ENCODE measurements around the gene NFIA.

NFIA gene

DNA sequence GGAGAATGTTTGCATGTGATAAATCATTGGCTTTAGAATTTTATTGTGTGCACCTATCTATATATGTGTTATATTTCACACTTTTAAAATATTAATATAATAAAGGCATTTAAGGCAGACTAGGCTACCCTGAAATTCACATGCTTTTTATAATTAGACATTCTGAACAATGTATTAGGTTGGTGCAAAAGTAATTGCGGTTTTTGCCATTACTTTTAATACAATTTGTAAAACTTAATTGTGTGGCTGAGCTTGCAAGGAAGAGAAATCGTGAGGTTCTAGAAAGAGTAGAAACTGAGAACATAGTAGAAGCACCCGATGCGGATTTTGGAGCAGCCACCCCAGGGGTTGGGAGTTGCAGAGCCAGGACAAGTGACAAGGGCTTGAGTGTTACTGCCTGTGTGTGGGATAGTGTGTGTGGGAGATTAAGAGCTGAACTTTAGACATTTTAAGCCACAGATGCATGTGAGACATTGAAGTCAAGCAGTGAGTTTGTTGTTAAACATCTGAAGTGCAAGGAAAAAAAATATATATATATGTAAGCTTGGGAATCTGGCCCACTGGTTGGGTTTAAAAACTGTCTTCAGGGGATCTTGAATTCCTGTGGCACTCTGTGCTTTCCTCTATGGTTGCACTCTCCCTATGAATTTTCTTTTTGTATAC, 398.0 kb downstream of the NFIA start:
- no peak for DNase-seq

DNA sequence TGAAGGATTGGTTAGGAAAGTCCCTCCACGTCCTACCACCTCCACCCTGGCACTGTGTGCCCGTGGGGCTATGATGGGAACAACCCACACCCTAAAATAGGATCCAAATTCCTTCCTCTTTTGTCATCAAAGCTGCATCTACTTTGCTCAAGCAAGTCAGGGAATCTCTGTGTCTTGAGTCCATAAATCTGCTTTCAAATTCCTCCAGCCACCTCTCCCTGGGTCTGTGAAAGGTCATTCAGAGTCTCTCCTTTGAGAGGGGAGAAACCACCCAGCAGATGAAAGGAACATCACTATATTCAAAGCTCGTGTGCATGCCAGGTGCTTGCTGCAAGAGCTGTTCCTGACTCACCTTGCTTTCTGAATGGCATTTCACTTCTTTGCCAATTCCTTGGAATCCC, 399.0 kb downstream of the NFIA start:
- no peak for DNase-seq

DNA sequence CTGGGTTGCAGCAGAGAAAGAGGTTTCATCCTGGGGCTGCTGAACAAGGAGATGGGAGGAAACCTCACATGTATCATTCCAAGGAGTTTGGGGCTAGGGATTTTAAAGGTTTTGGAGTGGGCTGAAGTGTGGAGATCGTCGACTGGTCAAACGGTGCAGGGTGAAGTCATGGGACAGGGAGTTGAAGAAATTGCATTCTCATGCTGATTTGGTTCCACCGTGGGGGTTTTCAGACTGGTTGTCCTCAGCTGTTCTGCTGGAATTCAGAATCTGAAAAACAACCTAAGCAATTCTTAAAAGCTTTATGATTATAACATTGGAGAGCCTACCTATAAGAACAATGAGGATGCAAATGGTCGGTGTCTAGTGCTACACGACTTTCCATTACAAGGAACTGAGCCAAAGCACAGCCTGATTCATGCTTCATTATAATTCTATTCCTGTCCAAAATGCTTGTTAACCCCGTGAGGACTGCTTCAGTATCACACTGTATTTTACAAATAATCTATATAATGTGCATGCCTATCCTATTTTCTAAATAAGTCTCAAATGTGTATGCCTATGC, 399.9 kb downstream of the NFIA start:
- no peak for DNase-seq

DNA sequence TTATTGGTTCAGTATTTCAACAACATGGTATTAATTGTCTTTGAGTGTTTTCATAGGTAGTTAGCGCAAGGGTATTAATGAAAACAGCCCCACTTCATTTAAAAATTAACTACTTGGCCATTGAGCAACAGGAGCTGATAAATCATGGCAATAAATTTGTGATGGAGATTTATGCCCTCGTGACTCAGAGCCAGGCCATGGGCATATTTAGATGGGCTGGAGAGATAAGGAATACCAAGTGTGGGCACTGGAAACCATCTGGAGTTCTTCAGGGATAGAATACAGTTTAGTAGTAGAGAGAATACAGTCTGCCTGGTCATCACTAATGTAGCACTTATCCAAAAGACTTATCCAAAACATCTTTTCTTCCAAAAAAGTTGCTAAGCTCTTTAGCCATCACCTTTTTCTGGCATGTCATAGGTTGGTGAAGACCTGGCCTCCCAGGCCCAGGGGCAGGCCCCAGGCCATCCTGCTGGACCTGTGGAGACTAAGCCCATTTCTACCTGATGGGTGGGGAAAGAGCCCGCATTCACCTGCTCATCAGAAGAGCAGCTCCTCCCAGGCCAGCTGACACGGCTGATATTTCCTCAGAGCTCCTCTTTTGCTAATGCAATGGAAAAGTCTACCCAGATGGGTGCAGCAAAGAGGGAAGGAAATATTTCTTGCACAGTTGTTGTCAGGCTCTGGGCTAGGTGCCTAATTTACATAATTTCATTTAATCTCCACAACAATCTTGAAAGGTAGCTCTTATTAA, 404.6 kb downstream of the NFIA start:
- no peak for DNase-seq

DNA sequence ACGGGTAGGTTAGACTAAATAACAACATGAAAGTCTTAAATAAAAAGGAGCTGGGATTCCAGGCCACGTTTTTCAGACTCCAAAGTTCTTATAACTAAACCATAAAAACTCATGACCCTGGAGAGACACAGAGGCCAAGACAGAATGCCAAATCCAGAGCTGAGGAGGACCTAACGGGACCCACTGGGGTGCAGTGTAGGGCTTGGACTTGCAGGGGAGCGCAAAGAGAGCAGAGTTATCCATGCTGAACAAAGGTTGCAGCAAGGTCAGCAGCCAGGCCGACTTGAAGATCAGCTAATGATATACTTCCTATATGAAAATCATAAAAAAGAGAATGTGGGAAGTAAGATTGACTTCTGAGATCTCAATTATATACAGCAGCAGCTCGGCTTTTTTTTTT, 405.4 kb downstream of the NFIA start:
- no peak for DNase-seq

DNA sequence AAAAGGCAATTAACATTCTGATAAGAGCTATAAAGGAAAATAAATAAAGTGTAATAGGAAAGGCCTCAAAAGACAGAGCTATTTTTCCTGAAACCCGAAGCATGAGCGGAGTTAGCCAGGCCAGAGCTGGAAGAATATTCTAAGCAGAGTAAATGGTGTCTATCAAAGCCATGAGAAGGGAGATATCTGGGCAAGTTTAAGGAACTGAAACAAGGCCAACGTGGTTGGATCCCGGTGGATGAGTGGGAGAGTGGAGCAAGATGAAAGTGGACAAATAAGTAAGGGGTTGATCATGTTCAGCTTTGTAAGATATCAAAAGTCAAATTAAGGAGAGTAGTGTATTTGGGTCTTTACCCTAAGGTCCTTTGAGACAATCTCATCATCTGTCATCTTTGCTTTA, 408.6 kb downstream of the NFIA start:
- no peak for DNase-seq

DNA sequence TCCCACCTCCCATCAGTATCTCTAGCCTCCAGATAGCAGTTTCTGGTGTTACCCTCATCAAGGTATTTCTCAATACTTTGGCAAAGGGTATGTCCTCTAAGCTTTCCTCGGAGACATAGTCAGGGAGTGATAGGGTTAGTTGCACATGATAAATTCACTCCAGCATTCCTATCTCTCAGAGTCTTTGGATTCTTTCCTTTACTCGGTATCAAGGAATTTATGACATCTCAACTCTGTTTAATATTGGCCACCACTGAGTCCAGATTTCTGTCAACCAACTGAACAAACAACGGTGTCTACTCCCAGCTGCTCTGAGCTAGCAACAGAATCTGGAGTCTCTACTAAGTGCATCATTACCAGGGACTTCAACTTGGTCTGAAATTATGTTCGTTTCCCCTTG, 409.1 kb downstream of the NFIA start:
- DNase-seq: no peak

DNA sequence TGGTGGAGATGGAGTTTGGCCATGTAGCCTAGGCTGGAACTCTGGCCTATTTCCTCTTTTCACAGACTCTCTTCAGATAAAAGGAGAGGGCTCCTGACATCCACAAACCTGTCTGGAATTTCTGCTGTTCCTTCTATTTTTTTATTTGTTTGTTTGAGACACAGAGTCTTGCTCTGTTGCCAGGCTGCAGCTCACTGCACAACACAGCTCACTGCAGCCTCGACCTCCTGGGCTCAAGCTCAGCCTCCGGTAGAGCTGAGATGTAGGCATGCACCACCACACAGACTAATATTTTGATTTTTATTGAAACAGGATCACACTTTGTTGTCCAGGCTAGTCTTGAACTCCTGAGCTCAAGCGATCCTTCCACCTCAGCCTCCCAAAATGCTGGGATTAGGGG, 411.6 kb downstream of the NFIA start:
- DNase-seq: no peak

DNA sequence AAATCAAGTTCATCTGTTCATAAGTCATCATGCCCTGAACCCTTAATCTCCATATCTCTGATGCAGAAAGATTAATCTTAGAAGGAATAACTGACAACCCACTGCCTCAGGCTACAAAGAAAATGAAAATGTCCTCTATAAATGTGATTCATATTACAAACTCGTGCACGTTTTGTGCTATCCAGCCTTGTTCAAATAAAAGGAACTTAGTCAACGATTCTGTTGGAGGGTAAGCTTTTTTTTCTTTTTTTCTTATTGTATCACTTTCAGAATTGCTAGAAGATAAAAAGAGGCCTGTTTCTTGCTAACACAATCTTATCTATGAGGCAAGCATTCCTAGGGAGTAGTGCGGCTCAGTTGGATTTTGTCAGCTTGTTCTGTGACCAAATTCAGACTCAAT, 414.1 kb downstream of the NFIA start:
- DNase-seq: no peak

DNA sequence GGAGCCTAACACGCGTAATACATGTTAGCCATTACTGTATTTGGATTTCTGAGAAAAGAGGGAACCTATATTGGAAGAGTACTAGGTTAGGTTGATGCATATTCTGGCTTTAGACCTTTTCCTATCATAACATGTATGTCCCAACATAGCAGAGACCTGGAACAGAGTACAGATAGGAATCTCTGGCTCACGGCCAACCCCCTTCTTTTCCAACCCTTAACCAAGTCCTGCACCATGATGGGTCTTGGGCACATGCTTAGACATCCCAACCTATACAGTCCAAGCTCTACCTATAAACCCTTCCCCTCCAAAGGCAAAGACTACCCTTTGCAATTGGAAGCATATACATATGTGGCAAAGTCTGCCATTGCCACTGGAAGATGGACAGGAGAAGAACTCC, 414.7 kb downstream of the NFIA start:
- DNase-seq: no peak

DNA sequence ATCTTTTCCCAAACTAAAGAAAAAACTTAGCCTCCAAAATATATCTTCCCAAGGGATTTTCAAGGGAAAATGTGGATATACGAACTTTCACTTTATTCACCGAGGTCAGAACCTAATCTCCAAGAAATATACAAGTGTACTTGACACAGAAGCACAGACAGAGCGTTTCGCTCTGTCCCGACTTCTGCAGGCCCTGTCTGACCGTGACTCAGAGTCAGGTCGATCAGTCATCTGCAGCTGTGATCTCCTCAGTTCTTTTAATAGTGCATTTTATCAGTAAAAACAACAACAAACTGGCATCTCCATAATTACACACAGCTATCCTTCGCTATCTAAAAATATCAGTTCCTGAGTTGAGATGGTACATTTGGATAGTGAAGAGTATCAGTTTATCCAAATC, 416.0 kb downstream of the NFIA start:
- DNase-seq: no peak

DNA sequence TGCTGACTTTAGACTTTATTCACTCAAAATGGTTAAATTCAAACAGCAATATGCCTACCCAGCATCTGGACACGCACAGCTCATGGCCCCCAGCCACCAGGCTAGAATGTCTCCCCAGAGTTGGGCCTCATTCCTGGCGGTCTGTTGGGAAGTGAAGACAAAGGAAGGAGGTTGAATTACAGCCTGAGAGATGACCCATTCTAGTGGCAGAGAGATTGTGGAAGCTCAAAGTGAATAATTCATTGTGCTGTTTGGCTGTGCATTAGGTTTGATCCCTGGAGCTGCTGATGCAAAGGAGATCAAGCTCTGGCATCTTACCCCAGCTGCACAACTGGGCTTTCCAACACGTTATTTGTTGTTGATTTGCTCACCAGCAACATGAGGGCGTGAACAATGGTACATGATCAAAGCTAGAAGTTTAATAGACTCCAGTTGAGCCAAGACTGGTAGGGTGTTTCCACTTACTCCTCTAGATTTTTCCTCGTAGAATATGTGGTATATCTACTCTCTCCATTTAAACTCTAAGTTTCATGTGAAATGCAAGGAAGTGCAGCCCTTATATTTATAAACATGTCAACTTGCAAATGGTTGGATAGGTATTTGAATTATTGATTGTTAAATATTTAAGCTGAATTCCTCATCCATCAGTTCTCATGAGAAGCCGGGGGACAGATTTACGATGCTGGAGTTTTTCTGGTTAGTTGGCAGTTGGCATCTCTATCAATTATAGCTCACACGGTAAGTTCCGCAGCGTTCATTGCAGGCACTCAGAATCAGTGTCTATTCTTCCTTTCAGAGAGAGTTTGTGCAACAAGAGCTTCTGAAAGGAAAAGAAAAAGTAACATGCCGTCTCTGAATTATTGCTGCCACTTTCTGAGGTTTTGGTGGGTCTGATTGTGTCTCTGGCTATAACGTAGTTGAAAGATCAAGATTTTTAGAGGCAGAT, 419.9 kb downstream of the NFIA start:
- DNase-seq: no peak

DNA sequence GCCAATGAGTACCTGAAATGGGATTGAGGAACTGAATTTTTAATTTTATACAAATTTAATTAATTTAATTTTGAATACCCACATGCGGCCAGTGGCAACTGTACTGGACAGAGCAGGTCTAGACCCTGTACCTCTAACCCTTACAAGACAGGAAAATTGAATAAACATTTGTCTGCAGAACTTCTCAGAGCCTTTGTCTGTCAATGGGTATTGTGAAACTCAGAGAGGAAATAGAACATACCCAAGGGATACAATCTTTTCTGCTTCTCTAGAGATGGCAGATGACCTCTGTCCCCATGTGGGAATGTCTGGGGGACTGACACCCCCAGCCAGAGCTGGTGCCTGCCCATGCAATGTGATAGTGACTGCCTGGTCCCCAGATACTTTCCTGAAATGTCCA, 421.9 kb downstream of the NFIA start:
- DNase-seq: no peak

DNA sequence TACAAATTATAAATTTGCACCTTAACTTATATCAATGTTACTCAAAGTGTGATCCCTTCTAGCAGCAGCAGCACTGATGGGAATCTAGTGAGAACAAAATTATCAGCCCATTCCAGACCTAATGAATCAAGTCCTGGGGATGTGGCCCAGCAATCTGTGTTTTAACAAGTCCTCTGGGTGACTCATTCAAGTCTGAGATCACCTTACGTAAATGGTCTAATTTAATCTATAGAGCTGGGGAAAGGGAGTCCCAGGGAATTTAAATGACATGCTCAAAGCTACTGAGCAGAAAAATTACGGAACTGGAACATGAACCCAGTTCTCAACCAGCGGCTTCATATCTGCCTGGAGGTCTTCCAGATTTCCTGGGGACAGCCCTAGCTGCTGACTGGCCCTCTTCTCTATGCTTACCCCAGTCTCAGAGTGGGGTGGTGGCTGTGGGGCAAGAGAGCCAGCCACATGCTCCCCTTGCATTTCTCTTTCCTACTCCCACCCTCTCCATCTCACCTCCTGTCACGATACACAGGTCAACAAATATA, 422.6 kb downstream of the NFIA start:
- DNase-seq: no peak

DNA sequence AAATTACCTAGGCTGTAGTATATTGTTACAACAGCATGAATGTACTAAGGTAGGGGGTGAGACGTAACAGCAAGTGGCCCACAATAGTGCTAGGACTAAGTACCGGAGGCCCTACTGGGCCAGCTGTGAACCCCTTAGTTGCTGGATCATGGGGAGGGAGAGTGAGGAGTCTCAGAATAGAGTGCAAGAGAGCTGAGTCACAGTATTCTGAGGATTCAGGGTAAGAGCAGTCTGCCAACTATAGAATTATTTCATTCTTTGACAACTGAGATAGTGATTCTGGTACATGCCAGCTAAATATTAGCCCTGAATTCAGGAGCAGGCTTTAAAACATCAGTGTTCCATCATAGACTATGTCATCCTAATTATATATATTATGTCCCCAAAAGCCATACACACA, 423.9 kb downstream of the NFIA start:
- no peak for DNase-seq

DNA sequence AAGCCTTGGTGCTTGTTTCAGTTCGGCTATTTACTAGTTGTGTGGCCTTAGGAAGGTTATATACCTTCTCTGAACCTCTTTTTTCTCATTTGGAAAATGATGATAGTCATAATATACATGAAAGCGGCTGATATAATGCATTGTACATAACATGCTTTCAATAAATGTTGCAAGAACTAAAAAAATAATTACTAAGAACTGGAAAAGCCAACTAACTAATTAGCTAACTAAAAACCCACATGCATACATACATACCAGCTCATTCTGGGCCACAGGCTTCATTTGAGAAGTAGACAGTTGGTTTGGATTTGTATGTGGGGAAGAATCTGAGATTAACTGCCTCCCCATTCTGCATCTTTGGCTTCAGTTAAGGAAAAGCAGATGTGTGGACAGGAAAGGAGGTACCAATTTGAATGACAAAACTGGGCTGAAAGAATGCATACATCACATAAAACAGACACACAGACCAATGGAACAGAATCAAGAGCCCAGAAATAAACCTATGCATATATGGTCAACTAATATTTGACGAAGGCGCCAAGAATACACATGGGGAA, 424.7 kb downstream of the NFIA start:
- DNase-seq: no peak

All from NCI-H1105 (cell line).